Smooth muscle cell (in vitro differentiated cells): ENCODE data around the gene BMP10. TPM values are rescaled to one million over a fixed set of nuclear protein-coding genes. Genes with fewer than 3 reads are reported as not detected.

Experiments
- DNase-seq: peaks from one replicate; lab custom pipeline; 2025; ENCODE audit not compliant: unreplicated experiment; lab: John Stamatoyannopoulos, UW
- H2AFZ ChIP-seq: fragments of 200-600 bp; sonication (generic); 2 replicates; pipeline ENCODE4 v1.6.0; 2016; ENCODE audit warnings: antibody characterized with exemption, low read depth, mild to moderate bottlenecking
- H3F3A ChIP-seq: fragments of 200-600 bp; sonication (generic); 2 replicates; pipeline ENCODE4 v1.6.0; 2017; ENCODE audit warnings: antibody characterized with exemption, low read depth
- H3K27ac ChIP-seq: fragments of 200-600 bp; sonication (generic); 2 replicates; pipeline ENCODE4 v1.5.1; 2016; ENCODE audit warnings: low read depth, mild to moderate bottlenecking
- H3K27me3 ChIP-seq: fragments of 200-600 bp; sonication (generic); 2 replicates; pipeline ENCODE4 v1.6.1; 2016; ENCODE audit warnings: low read depth, mild to moderate bottlenecking
- H3K36me3 ChIP-seq: fragments of 200-600 bp; sonication (generic); 2 replicates; pipeline ENCODE4 v1.5.1; 2016; ENCODE audit warnings: low read depth
- H3K4me1 ChIP-seq: fragments of 200-600 bp; sonication (generic); 2 replicates; pipeline ENCODE4 v1.5.1; 2016; ENCODE audit warnings: low read depth
- H3K4me2 ChIP-seq: fragments of 200-600 bp; sonication (generic); 2 replicates; pipeline ENCODE4 v1.6.0; 2016; ENCODE audit warnings: mild to moderate bottlenecking
- H3K4me3 ChIP-seq: fragments of 200-600 bp; sonication (generic); 2 replicates; pipeline ENCODE4 v1.5.1; 2016; ENCODE audit warnings: mild to moderate bottlenecking
- H3K79me2 ChIP-seq: fragments of 200-600 bp; sonication (generic); 2 replicates; pipeline ENCODE4 v1.6.0; 2016; ENCODE audit warnings: low read depth, mild to moderate bottlenecking
- H3K9ac ChIP-seq: fragments of 200-600 bp; sonication (generic); 2 replicates; pipeline ENCODE4 v1.6.0; 2016; ENCODE audit warnings: low read depth
- H3K9me3 ChIP-seq: fragments of 200-600 bp; sonication (generic); replicated peaks from 2 replicates; pipeline ENCODE4 v1.5.1; 2016; ENCODE audit warnings: low read depth
- H4K20me1 ChIP-seq: fragments of 200-600 bp; sonication (generic); 2 replicates; pipeline ENCODE4 v1.6.0; 2016; ENCODE audit warnings: low read depth
- CTCF ChIP-seq: fragments of 200-600 bp; sonication (generic); IDR thresholded peaks from 2 replicates; pipeline ENCODE4 v1.5.1; 2017; ENCODE audit warnings: borderline replicate concordance, mild to moderate bottlenecking, antibody characterized with exemption; ENCODE audit not compliant: insufficient read depth, poor library complexity, severe bottlenecking
- WGBS: methylation state at CpG from one replicate; pipeline ENCODE4 v1.1.7; 2016; ENCODE audit warnings: low lambda C conversion rate; 5-methylcytosine and 5-hydroxymethylcytosine counted together
- polyA plus RNA-seq: library from polyadenylated mRNA; unstranded; fragments of >200 nt; fragmentation: Nextera tagmentation; extraction: Ambion mirVana; gene quantifications from 2 replicates; pipeline ENCODE4 v1.2.1, GENCODE V29; 2016
- total RNA-seq: library from RNA; depleted of rRNA; stranded (reverse); fragments of >200 nt; gene quantifications from 2 replicates; pipeline ENCODE4 v1.2.3, GENCODE V29; 2014

The BMP10 gene
- total and polyA plus RNA-seq, 2 experiments from 2014 or later: not detected

GRCh38 chr2:68834737-68835376 is 36.3 kb downstream of the BMP10 start:
- 69% methylated on average over 6 of the region's 6 CpGs for WGBS
- no peak overlapping the region for H3K9ac ChIP-seq
- H4K20me1 ChIP-seq: no peaks in the 10 kb centered on the region
- no peak for TF ChIP-seq CTCF
- H3K4me3 ChIP-seq: no peak overlapping the region
- peaks cover 15% of the 10 kb centered on the region for H3F3A ChIP-seq
- H3K27me3 ChIP-seq: no peaks in the 10 kb centered on the region
- no peak overlapping the region for H3K27ac ChIP-seq
- no peaks in the 10 kb centered on the region for H3K79me2 ChIP-seq
- H3K4me1 ChIP-seq: no peaks in the 10 kb centered on the region
- no peak overlapping the region for H3K4me2 ChIP-seq
- no peaks in the 10 kb centered on the region for H3K9me3 ChIP-seq
- DNase-seq: no peak
- H2AFZ ChIP-seq: no peak overlapping the region
- no peaks in the 10 kb centered on the region for H3K36me3 ChIP-seq

DNA sequence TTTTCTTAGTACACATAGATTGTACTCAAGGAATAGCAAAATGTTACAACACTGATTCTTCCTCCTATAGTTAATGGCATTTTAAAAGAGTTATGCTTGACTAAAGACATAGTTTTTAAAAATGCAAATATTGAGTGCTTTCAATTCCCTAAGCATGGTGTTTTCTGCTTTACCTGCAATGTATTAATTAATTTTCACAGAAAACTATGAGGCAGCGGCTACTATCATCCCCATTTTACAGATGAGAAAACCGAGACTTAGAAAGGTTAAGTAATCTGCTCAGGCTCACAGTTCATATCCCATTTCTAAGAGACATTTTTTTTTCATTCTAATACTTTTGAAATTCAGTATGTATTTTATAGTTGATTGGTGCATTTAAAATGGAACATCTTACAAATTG is 38.0 kb downstream of the BMP10 start:
- WGBS: 95% methylated on average over 2 of the region's 2 CpGs
- Histone ChIP-seq H3K36me3 (no peaks in the 10 kb centered on the region), H3F3A (peaks cover 20% of the 10 kb centered on the region), H3K9me3 (no peaks in the 10 kb centered on the region), H3K4me1 (no peaks in the 10 kb centered on the region), H3K79me2 (no peaks in the 10 kb centered on the region), H3K27me3 (no peaks in the 10 kb centered on the region), H3K9ac (no peak overlapping the region), H3K4me2 (no peak overlapping the region), H4K20me1 (no peaks in the 10 kb centered on the region), H3K27ac (peak overlapping the region; percentile 83), H2AFZ (no peak overlapping the region), H3K4me3 (no peak overlapping the region)
- TF ChIP-seq CTCF: no peak
- DNase-seq: no peak

GRCh38 chr2:68832233-68832869 is 38.8 kb downstream of the BMP10 start:
- no peak for TF ChIP-seq CTCF
- Histone ChIP-seq H3K79me2 (no peaks in the 10 kb centered on the region), H3F3A (peaks cover 20% of the 10 kb centered on the region), H3K4me3 (no peak overlapping the region), H3K27ac (peak overlapping the region; percentile 83), H2AFZ (no peak overlapping the region), H3K36me3 (no peaks in the 10 kb centered on the region), H3K4me1 (no peaks in the 10 kb centered on the region), H3K27me3 (no peaks in the 10 kb centered on the region), H3K4me2 (peak overlapping the region; percentile 25), H4K20me1 (no peaks in the 10 kb centered on the region), H3K9ac (peak overlapping the region; percentile 52), H3K9me3 (no peaks in the 10 kb centered on the region)
- whole genome bisulfite sequencing: 27% methylated on average over 8 of the region's 8 CpGs
- DNase-seq: peak; percentile 63

GRCh38 chr2:68831686-68832232 is 39.4 kb downstream of the BMP10 start:
- no peak overlapping the region for H3K4me3 ChIP-seq
- no peaks in the 10 kb centered on the region for H3K9me3 ChIP-seq
- H4K20me1 ChIP-seq: no peaks in the 10 kb centered on the region
- H3K79me2 ChIP-seq: no peaks in the 10 kb centered on the region
- peaks cover 20% of the 10 kb centered on the region for H3F3A ChIP-seq
- H3K27me3 ChIP-seq: no peaks in the 10 kb centered on the region
- peak; percentile 63 for DNase-seq
- H2AFZ ChIP-seq: no peak overlapping the region
- no peaks in the 10 kb centered on the region for H3K4me1 ChIP-seq
- H3K4me2 ChIP-seq: peak overlapping the region; percentile 25
- WGBS: 35% methylated on average over 3 of the region's 3 CpGs
- peak overlapping the region; percentile 83 for H3K27ac ChIP-seq
- peak overlapping the region; percentile 21 for H3K9ac ChIP-seq
- no peaks in the 10 kb centered on the region for H3K36me3 ChIP-seq
- no peak for TF ChIP-seq CTCF
